Measurements from ENCODE around the gene FBXW2. TPM values are rescaled to one million over a fixed set of nuclear protein-coding genes. Genes with fewer than 3 reads are reported as not detected.
A peak's percentile ranks its signal among the peaks of the same experiment; 100 is the strongest.

FBXW2 gene
- total RNA-seq, 2 experiments from 2014 or later, result 90.0 to 90.7 TPM

- no peak overlapping the region for H3K4me3 Mint-ChIP-seq
- no peaks in the 10 kb centered on the region for H3K9me3 Mint-ChIP-seq
- peak overlapping the region; percentile 14 for H3K27ac Mint-ChIP-seq
- DNase-seq, result no peak
- H3K27me3 Mint-ChIP-seq, result no peaks in the 10 kb centered on the region
- CTCF ChIA-PET, result no interaction called here
- POLR2A ChIA-PET, result no interaction called here
- H3K36me3 Mint-ChIP-seq (ENCODE audit: low read depth), result peaks cover 61% of the 10 kb centered on the region
- H3K4me1 Mint-ChIP-seq, result peaks cover 19% of the 10 kb centered on the region
Measured at GRCh38 chr9:120775859-120776258, 17.4 kb downstream of the FBXW2 start.

- CTCF ChIA-PET, result interaction anchor here (0.8 to 1.4 kb wide), 2 partner anchors 10 to 18 kb away, joined by 4 to 5 read pairs; partner anchors contain the start of gene FBXW2
- DNase-seq, result no peak
- H3K27me3 Mint-ChIP-seq, result no peaks in the 10 kb centered on the region
- H3K4me3 Mint-ChIP-seq, result no peak overlapping the region
- no peak overlapping the region for H3K27ac Mint-ChIP-seq
- H3K36me3 Mint-ChIP-seq (ENCODE audit: low read depth), result peaks cover 69% of the 10 kb centered on the region
- H3K4me1 Mint-ChIP-seq, result peaks cover 27% of the 10 kb centered on the region
- POLR2A ChIA-PET, result interaction anchor here (1.2 kb wide), 1 partner anchor 24 kb away, joined by 3 read pairs; no protein-coding TSS in a partner anchor
- no peaks in the 10 kb centered on the region for H3K9me3 Mint-ChIP-seq
Measured at GRCh38 chr9:120774719-120775118, 18.5 kb downstream of the FBXW2 start.

- peaks cover 39% of the 10 kb centered on the region for H3K4me1 Mint-ChIP-seq
- ChIA-PET CTCF (interaction anchor here (1.1 to 2.4 kb wide), 3 partner anchors 9 to 163 kb away, joined by 3 to 11 read pairs (median 3); no protein-coding TSS in a partner anchor), POLR2A (interaction anchor here (1.8 kb wide), 1 partner anchor 20 kb away, joined by 7 read pairs; the partner anchor contains the start of gene FBXW2)
- H3K27ac Mint-ChIP-seq, result no peak overlapping the region
- H3K36me3 Mint-ChIP-seq (ENCODE audit: low read depth), result peaks cover 65% of the 10 kb centered on the region
- no peaks in the 10 kb centered on the region for H3K27me3 Mint-ChIP-seq
- H3K4me3 Mint-ChIP-seq, result no peak overlapping the region
- H3K9me3 Mint-ChIP-seq, result no peaks in the 10 kb centered on the region
- no peak for DNase-seq
Measured at GRCh38 chr9:120773256-120773655, 20.0 kb downstream of the FBXW2 start.

- H3K27ac Mint-ChIP-seq, result peak overlapping the region; percentile 70
- H3K9me3 Mint-ChIP-seq, result no peaks in the 10 kb centered on the region
- H3K27me3 Mint-ChIP-seq, result no peaks in the 10 kb centered on the region
- CTCF ChIA-PET, result interaction anchor here (1.2 kb wide), 1 partner anchor 15 kb away, joined by 3 read pairs; no protein-coding TSS in a partner anchor
- DNase-seq, result no peak
- H3K4me1 Mint-ChIP-seq, result peaks cover 55% of the 10 kb centered on the region
- POLR2A ChIA-PET, result interaction anchor here (0.5 to 1.2 kb wide), 3 partner anchors 21 to 74 kb away, joined by 3 to 4 read pairs (median 3); no protein-coding TSS in a partner anchor
- no peak overlapping the region for H3K4me3 Mint-ChIP-seq
- H3K36me3 Mint-ChIP-seq (ENCODE audit: low read depth), result peaks cover 64% of the 10 kb centered on the region
Measured at GRCh38 chr9:120770931-120771330, 22.3 kb downstream of the FBXW2 start.

- Mint-ChIP-seq H3K27me3 (no peaks in the 10 kb centered on the region), H3K4me1 (peaks cover 56% of the 10 kb centered on the region), H3K9me3 (no peaks in the 10 kb centered on the region), H3K4me3 (no peak overlapping the region), H3K36me3 (ENCODE audit: low read depth) (peaks cover 65% of the 10 kb centered on the region), H3K27ac (peak overlapping the region; percentile 40)
- ChIA-PET POLR2A (interaction anchor here (0.9 to 1.6 kb wide), 5 partner anchors 10 to 75 kb away, joined by 3 to 5 read pairs (median 3); partner anchors contain the start of gene FBXW2), CTCF (interaction anchor here (0.6 to 6.0 kb wide), 4 partner anchors 13 to 433 kb away, joined by 3 to 38 read pairs (median 4); partner anchors contain the start of gene RAB14)
- no peak for DNase-seq
Measured at GRCh38 chr9:120768886-120769285, 24.3 kb downstream of the FBXW2 start.

GRCh38 chr9:120768247-120768646, 25.0 kb downstream of the FBXW2 start:
- DNase-seq, result no peak
- ChIA-PET CTCF (interaction anchor here (0.6 to 6.0 kb wide), 5 partner anchors 12 to 434 kb away, joined by 3 to 38 read pairs (median 4); partner anchors contain the start of gene RAB14), POLR2A (interaction anchor here (0.9 to 2.9 kb wide), 6 partner anchors 9 to 76 kb away, joined by 3 to 14 read pairs (median 3); partner anchors contain the start of gene FBXW2)
- Mint-ChIP-seq H3K27me3 (no peaks in the 10 kb centered on the region), H3K4me1 (peaks cover 56% of the 10 kb centered on the region), H3K27ac (no peak overlapping the region), H3K4me3 (no peak overlapping the region), H3K36me3 (ENCODE audit: low read depth) (peaks cover 68% of the 10 kb centered on the region), H3K9me3 (no peaks in the 10 kb centered on the region)

- Mint-ChIP-seq H3K36me3 (ENCODE audit: low read depth) (peaks cover 73% of the 10 kb centered on the region), H3K27ac (no peak overlapping the region), H3K9me3 (no peaks in the 10 kb centered on the region), H3K27me3 (no peaks in the 10 kb centered on the region), H3K4me1 (peaks cover 54% of the 10 kb centered on the region), H3K4me3 (no peak overlapping the region)
- ChIA-PET POLR2A (interaction anchor here (1.2 to 2.9 kb wide), 2 partner anchors 12 to 26 kb away, joined by 3 to 14 read pairs; partner anchors contain the start of gene FBXW2), CTCF (interaction anchor here (1.4 to 6.0 kb wide), 5 partner anchors 11 to 304 kb away, joined by 3 to 38 read pairs (median 3); no protein-coding TSS in a partner anchor)
- no peak for DNase-seq
Measured at GRCh38 chr9:120767451-120767850, 25.8 kb downstream of the FBXW2 start.

- ChIA-PET CTCF (interaction anchor here (1.5 to 6.0 kb wide), 4 partner anchors 10 to 294 kb away, joined by 3 to 38 read pairs (median 4); no protein-coding TSS in a partner anchor), POLR2A (interaction anchor here (1.5 to 2.9 kb wide), 2 partner anchors 27 to 51 kb away, joined by 3 to 14 read pairs; partner anchors contain the start of gene FBXW2)
- DNase-seq, result no peak
- Mint-ChIP-seq H3K27ac (no peak overlapping the region), H3K9me3 (no peaks in the 10 kb centered on the region), H3K36me3 (ENCODE audit: low read depth) (peaks cover 75% of the 10 kb centered on the region), H3K4me1 (peaks cover 46% of the 10 kb centered on the region), H3K4me3 (no peak overlapping the region), H3K27me3 (no peaks in the 10 kb centered on the region)
Measured at GRCh38 chr9:120765910-120766425, 27.2 kb downstream of the FBXW2 start.

GRCh38 chr9:120764476-120764875, 28.7 kb downstream of the FBXW2 start:
- POLR2A ChIA-PET, result interaction anchor here (0.6 to 1.5 kb wide), 2 partner anchors 49 to 101 kb away, joined by 3 read pairs; no protein-coding TSS in a partner anchor

GRCh38 chr9:120761006-120761405, 32.2 kb downstream of the FBXW2 start:
- peaks cover 12% of the 10 kb centered on the region for H3K4me1 Mint-ChIP-seq
- no peaks in the 10 kb centered on the region for H3K9me3 Mint-ChIP-seq
- no peak overlapping the region for H3K27ac Mint-ChIP-seq
- no peak overlapping the region for H3K4me3 Mint-ChIP-seq
- DNase-seq, result no peak
- no peaks in the 10 kb centered on the region for H3K27me3 Mint-ChIP-seq
- POLR2A ChIA-PET, result interaction anchor here (1.4 kb wide), 1 partner anchor 16 kb away, joined by 3 read pairs; no protein-coding TSS in a partner anchor
- CTCF ChIA-PET, result interaction anchor here (1.6 kb wide), 1 partner anchor 220 kb away, joined by 3 read pairs; no protein-coding TSS in a partner anchor
- H3K36me3 Mint-ChIP-seq (ENCODE audit: low read depth), result peaks cover 65% of the 10 kb centered on the region

More at GRCh38 chr9:120764476-120764875, 28.7 kb downstream of the FBXW2 start:
- peaks cover 71% of the 10 kb centered on the region for H3K36me3 Mint-ChIP-seq (ENCODE audit: low read depth)
- H3K4me1 Mint-ChIP-seq, result peaks cover 32% of the 10 kb centered on the region
- no peak overlapping the region for H3K4me3 Mint-ChIP-seq
- DNase-seq, result no peak
- no peaks in the 10 kb centered on the region for H3K9me3 Mint-ChIP-seq
- CTCF ChIA-PET, result interaction anchor here (0.6 to 6.0 kb wide), 4 partner anchors 8 to 295 kb away, joined by 3 to 38 read pairs (median 8); no protein-coding TSS in a partner anchor
- no peak overlapping the region for H3K27ac Mint-ChIP-seq
- no peaks in the 10 kb centered on the region for H3K27me3 Mint-ChIP-seq

- no peaks in the 10 kb centered on the region for H3K9me3 Mint-ChIP-seq
- H3K4me3 Mint-ChIP-seq, result no peak overlapping the region
- H3K36me3 Mint-ChIP-seq (ENCODE audit: low read depth), result peaks cover 57% of the 10 kb centered on the region
- POLR2A ChIA-PET, result interaction anchor here (2.0 kb wide), 1 partner anchor 86 kb away, joined by 4 read pairs; no protein-coding TSS in a partner anchor
- no peak overlapping the region for H3K27ac Mint-ChIP-seq
- no peaks in the 10 kb centered on the region for H3K27me3 Mint-ChIP-seq
- peaks cover 10% of the 10 kb centered on the region for H3K4me1 Mint-ChIP-seq
- CTCF ChIA-PET, result interaction anchor here (1.3 kb wide), 1 partner anchor 299 kb away, joined by 3 read pairs; no protein-coding TSS in a partner anchor
- DNase-seq, result no peak
Measured at GRCh38 chr9:120759755-120760400, 33.3 kb downstream of the FBXW2 start.

GRCh38 chr9:120758544-120758943, 34.7 kb downstream of the FBXW2 start:
- Mint-ChIP-seq H3K4me1 (peaks cover 10% of the 10 kb centered on the region), H3K27ac (no peak overlapping the region), H3K27me3 (no peaks in the 10 kb centered on the region), H3K9me3 (no peaks in the 10 kb centered on the region), H3K36me3 (ENCODE audit: low read depth) (peaks cover 46% of the 10 kb centered on the region), H3K4me3 (no peak overlapping the region)
- POLR2A ChIA-PET, result interaction anchor here (1.4 to 2.0 kb wide), 2 partner anchors 10 to 88 kb away, joined by 3 to 4 read pairs; no protein-coding TSS in a partner anchor
- no peak for DNase-seq
- CTCF ChIA-PET, result interaction anchor here (1.3 to 2.0 kb wide), 3 partner anchors 35 to 411 kb away, joined by 3 to 12 read pairs (median 3); partner anchors contain the start of gene FBXW2

Measured in activated CD4-positive, alpha-beta memory T cell treated with anti-CD3 and anti-CD28 coated beads, Interleukin-2, amount 10 ng/mL, durations not matched to agents 7 days and 5 days (primary cell).